Heart left ventricle (tissue), 16 donors: Measurements from ENCODE around the gene GSTCD. TPM values are rescaled to one million over a fixed set of nuclear protein-coding genes. Genes with fewer than 3 reads are reported as not detected.

Experiments
- ATAC-seq, 4 donors: fragments of 200-7000 bp; cut with Tn5 transposase; one replicate each; pipeline ENCODE4 v1.9.1; 2020 to 2022; ENCODE audit warnings: moderate library complexity in 4 of 4, mild to moderate bottlenecking in 3 of 4, moderate number of reproducible peaks in 1 of 4
- DNase-seq, 5 donors: peaks; one replicate each; pipeline ENCODE4 v3.0.0-alpha.2; 2020
- H3K27ac ChIP-seq, 12 donors: fragments of 200-600 bp; sonication (generic) in 4 of 12; one replicate each; pipeline versions ENCODE4 v1.5.0 to v1.8.0; 2016 to 2022; ENCODE audit warnings: mild to moderate bottlenecking in 2 of 12
- H3K27me3 ChIP-seq, 9 donors: fragments of 200-600 bp; sonication (generic) in 2 of 9; one replicate each; pipeline versions ENCODE4 v1.5.1 to v1.8.0; 2016 to 2022; ENCODE audit warnings: mild to moderate bottlenecking in 3 of 9
- H3K36me3 ChIP-seq, 9 donors: fragments of 200-600 bp; sonication (generic) in 2 of 9; one replicate each; pipeline versions ENCODE4 v1.5.0 to v1.8.0; 2018 to 2022; ENCODE audit warnings: mild to moderate bottlenecking in 2 of 9
- H3K4me1 ChIP-seq, 12 donors: fragments of 200-600 bp; sonication (generic) in 4 of 12; one replicate each; pipeline versions ENCODE4 v1.5.0 to v1.8.0; 2016 to 2022; ENCODE audit warnings: mild to moderate bottlenecking in 3 of 12
- H3K4me3 ChIP-seq, 12 donors: fragments of 200-600 bp; sonication (generic) in 4 of 12; one replicate each; pipeline versions ENCODE4 v1.5.0 to v1.8.0; 2017 to 2022; ENCODE audit warnings: mild to moderate bottlenecking in 9 of 12, moderate library complexity in 4 of 12
- H3K9me3 ChIP-seq, 12 donors: fragments of 200-600 bp; sonication (generic) in 4 of 12; one replicate each; pipeline versions ENCODE4 v1.5.0 to v1.8.0; 2016 to 2022; ENCODE audit warnings: mild to moderate bottlenecking in 1 of 12
- CTCF ChIP-seq, 12 donors: fragments of 200-600 bp; sonication (generic) in 4 of 12; IDR thresholded peaks; one replicate each; pipeline versions ENCODE4 v1.5.0 to v1.8.0; 2018 to 2022; ENCODE audit warnings: antibody characterized with exemption in 12 of 12, mild to moderate bottlenecking in 5 of 12
- POLR2A ChIP-seq, 2 donors: fragments of 450-650 bp; IDR thresholded peaks; one replicate each; pipeline ENCODE4 v1.6.1; 2017; ENCODE audit warnings: antibody characterized with exemption in 2 of 2, mild to moderate bottlenecking in 2 of 2, moderate library complexity in 2 of 2
- WGBS, 4 donors: extraction: QIAGEN DNeasy Blood & Tissue Kit in 2 of 4; methylation state at CpG; one replicate each; pipeline versions ENCODE4 v1.1.5 to v1.1.7; 2013 to 2018; 5-methylcytosine and 5-hydroxymethylcytosine counted together
- intact Hi-C, 10 donors: fragments of 100-400 bp; cut with DNase I; formaldehyde crosslinking; loops; one replicate each; pipeline versions ENCODE4 v1.11.1 to v1.14.2; 2022
- polyA plus RNA-seq, 2 donors: library from polyadenylated mRNA; stranded (reverse); fragments of 200-250 nt; gene quantifications; one replicate each; pipeline ENCODE4 v1.2.3, GENCODE V29; 2013
- total RNA-seq, 9 donors: library from RNA; depleted of rRNA in 2 of 9; stranded (reverse); fragments of >200 nt in 2 of 9; fragmentation: NEBNext Ultra II Directional in 3 of 9; extraction: Animal tissue kit (Norgen Biotek cat#: 25700) in 3 of 9; gene quantifications; one replicate each; pipeline versions ENCODE4 v1.1.0 to v1.2.4, GENCODE V29; 2016 to 2023
- donor health status: ischemic (EF 13 %, LVEDD 7.1; RV severe dilation, severe dysfunction).
- donor health status: healthy with polysubstance abuse.
- donor health status: DM: no; HTN: yes; CAD: no.
- donor health status: DM: no; HTN: no; CAD: no.
- donor health status: ischemic (EF 25% LVEDD 6.9; RV normal size, moderate dysfunction).
- donor health status: ischemic (EF 25% LVEDD 5.7; RV mildly dilated, moderate dysfunction).
- donor health status: healthy.
- donor health status: DM: yes; HTN: yes; CAD: no.
- donor health status: ischemic (EF 35%, LVEDD 5.7; RV mildly dilated, moderate dysfunction).
- donor health status: nonischemic (EF 11% LVEDD 7.7; RV severe dilation, severe dysfunction).
- donor health status: DM: yes; HTN: yes; CAD: no.
- donor health status: PGD.
- donor health status: ischemic (EF 29% LVEDD 5.4; RV normal size, mild dysfunction).
- donor health status: nonischemic (EF 23%, LVEDD 6.1; RV moderate dilation, normal function).

GSTCD gene
- total and polyA plus RNA-seq, 11 donors, result 0.57 to 6.4 (median 3.8) TPM

GRCh38 chr4:105714071-105714521, 5.5 kb downstream of the GSTCD start:
- ATAC-seq, result no peak
- intact Hi-C loops, result loop anchor here in 3 of 10 donors (10.0 kb wide), 2 partner anchors 189 to 569 kb away; partner anchors contain the start of gene TET2 (in 2 of the 3)
- peaks cover 0 to 27% (median 6%) of the 10 kb centered on the region in 12 donors for H3K4me1 ChIP-seq
- H3K36me3 ChIP-seq, result peaks cover 0 to 8% (median 0%) of the 10 kb centered on the region in 9 donors
- no peak overlapping the region for H3K27ac ChIP-seq
- 76 to 85% (median 80%) methylated on average over 5 of the region's 5 CpGs for WGBS, 4 donors
- DNase-seq, result no peak
- peak overlapping the region in 1 of 12 donors; percentile 40 for H3K4me3 ChIP-seq
- H3K27me3 ChIP-seq, result no peaks in the 10 kb centered on the region
- H3K9me3 ChIP-seq, result no peaks in the 10 kb centered on the region
- TF ChIP-seq CTCF (IDR thresholded peaks at IDR 0.05), result no peak
- no peak for TF ChIP-seq POLR2A (IDR thresholded peaks at IDR 0.05)

DNA sequence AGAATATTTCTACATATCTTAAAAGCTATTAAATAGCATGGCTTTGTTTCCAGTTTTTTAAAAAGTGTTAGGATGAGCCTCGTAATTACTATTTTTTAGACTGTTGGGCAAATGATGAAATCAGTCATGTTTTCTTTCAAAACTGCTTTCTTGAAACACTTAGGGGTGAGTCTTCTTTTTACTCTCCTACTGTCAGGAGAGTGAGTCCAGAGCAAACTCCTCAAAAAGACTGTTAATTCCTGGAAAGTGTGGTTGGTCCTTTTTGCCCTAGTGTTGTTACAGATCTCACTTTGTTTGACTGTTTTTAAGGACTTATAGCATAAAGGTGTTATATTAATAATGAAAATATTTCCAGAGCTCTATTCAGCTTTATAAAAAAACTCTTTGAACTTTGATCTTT, 6.3 kb downstream of the GSTCD start:
- no peak overlapping the region for H3K27ac ChIP-seq
- 83 to 87% (median 85%) methylated on average over 1 of the region's 1 CpG for WGBS, 4 donors
- DNase-seq, result no peak
- intact Hi-C loops, result loop anchor here in 3 of 10 donors (10.0 kb wide), 2 partner anchors 190 to 570 kb away; partner anchors contain the start of gene TET2 (in 2 of the 3)
- ATAC-seq, result no peak
- TF ChIP-seq CTCF (IDR thresholded peaks at IDR 0.05), result no peak
- no peak for TF ChIP-seq POLR2A (IDR thresholded peaks at IDR 0.05)
- H3K9me3 ChIP-seq, result no peaks in the 10 kb centered on the region
- no peaks in the 10 kb centered on the region for H3K27me3 ChIP-seq
- no peak overlapping the region for H3K4me3 ChIP-seq
- peaks cover 0 to 18% (median 0%) of the 10 kb centered on the region in 12 donors for H3K4me1 ChIP-seq
- H3K36me3 ChIP-seq, result peaks cover 0 to 17% (median under 1%) of the 10 kb centered on the region in 9 donors

- no peaks in the 10 kb centered on the region for H3K9me3 ChIP-seq
- peaks cover 0 to 18% (median 0%) of the 10 kb centered on the region in 12 donors for H3K4me1 ChIP-seq
- no peak for DNase-seq
- no peak for ATAC-seq
- peak overlapping the region in 4 of 12 donors; percentile 6 to 27 (median 19) for H3K4me3 ChIP-seq
- intact Hi-C loops, result loop anchor here in 3 of 10 donors (10.0 kb wide), 2 partner anchors 191 to 571 kb away; partner anchors contain the start of gene TET2 (in 2 of the 3)
- 45 to 49% (median 47%) methylated on average over 4 of the region's 4 CpGs for WGBS, 4 donors
- TF ChIP-seq POLR2A (IDR thresholded peaks at IDR 0.05) (no peak), CTCF (IDR thresholded peaks at IDR 0.05) (peak; percentile 34 to 71 (median 52))
- peaks cover 0 to 22% (median 3%) of the 10 kb centered on the region in 9 donors for H3K36me3 ChIP-seq
- H3K27me3 ChIP-seq, result no peaks in the 10 kb centered on the region
- H3K27ac ChIP-seq, result no peak overlapping the region
These were observed 7.2 kb downstream of the GSTCD start for GRCh38 chr4:105715692-105716278.

- H3K9me3 ChIP-seq, result no peaks in the 10 kb centered on the region
- no peak overlapping the region for H3K4me3 ChIP-seq
- WGBS, 4 donors, result 90 to 98% (median 93%) methylated on average over 2 of the region's 2 CpGs
- no peak for DNase-seq
- no peaks in the 10 kb centered on the region for H3K27me3 ChIP-seq
- H3K4me1 ChIP-seq, result peaks cover 0 to 14% (median 0%) of the 10 kb centered on the region in 12 donors
- TF ChIP-seq CTCF (IDR thresholded peaks at IDR 0.05) (no peak), POLR2A (IDR thresholded peaks at IDR 0.05) (no peak)
- H3K36me3 ChIP-seq, result peaks cover 0 to 22% (median 3%) of the 10 kb centered on the region in 9 donors
- no peak for ATAC-seq
- no peak overlapping the region for H3K27ac ChIP-seq
- intact Hi-C loops, result loop anchor here in 3 of 10 donors (10.0 kb wide), 2 partner anchors 194 to 574 kb away; partner anchors contain the start of gene TET2 (in 2 of the 3)
These were observed 10.6 kb downstream of the GSTCD start for GRCh38 chr4:105719204-105719603.
